ACC112 (cell line): ENCODE results near the gene TRAF3IP3.
A peak's percentile ranks its signal among the peaks of the same experiment; 100 is the strongest.
"Not testable (repeated sequence)": the region's sequence is repeated elsewhere in the genome, so short reads cannot be mapped to it uniquely, and the experiment has no call there.

Experiments
- H2AFZ ChIP-seq: fragments of 200-600 bp; sonication (generic); one replicate; pipeline ENCODE4 v1.6.0; 2017; ENCODE audit warnings: antibody characterized with exemption, low read length; ENCODE audit not compliant: unreplicated experiment
- H3K27ac ChIP-seq: fragments of 200-600 bp; sonication (generic); 2 replicates; pipeline ENCODE4 v1.5.1; 2014; ENCODE audit warnings: low read depth, mild to moderate bottlenecking, antibody characterized with exemption, low read length, moderate library complexity
- H3K27me3 ChIP-seq: fragments of 200-600 bp; sonication (generic); 2 replicates; pipeline ENCODE4 v1.6.1; 2014; ENCODE audit warnings: mild to moderate bottlenecking, antibody characterized with exemption, low read length, moderate library complexity, mixed read lengths; ENCODE audit not compliant: insufficient read depth
- H3K36me3 ChIP-seq: fragments of 200-600 bp; sonication (generic); 2 replicates; pipeline ENCODE4 v1.6.1; 2016; ENCODE audit warnings: mild to moderate bottlenecking, antibody characterized with exemption, low read length, moderate library complexity, mixed read lengths; ENCODE audit not compliant: insufficient read depth
- H3K4me1 ChIP-seq: fragments of 200-600 bp; sonication (generic); one replicate; pipeline ENCODE4 v1.6.1; 2016; ENCODE audit warnings: low read length, mixed read lengths; ENCODE audit not compliant: insufficient read depth, unreplicated experiment, control insufficient read depth
- H3K4me3 ChIP-seq: fragments of 200-600 bp; sonication (generic); 2 replicates; pipeline ENCODE4 v1.5.1; 2014; ENCODE audit warnings: mild to moderate bottlenecking, low read depth, low read length
- H3K79me2 ChIP-seq: fragments of 200-600 bp; sonication (generic); one replicate; pipeline ENCODE4 v1.6.0; 2016; ENCODE audit warnings: low read length; ENCODE audit not compliant: control insufficient read depth, unreplicated experiment, insufficient read depth

TRAF3IP3 gene

DNA sequence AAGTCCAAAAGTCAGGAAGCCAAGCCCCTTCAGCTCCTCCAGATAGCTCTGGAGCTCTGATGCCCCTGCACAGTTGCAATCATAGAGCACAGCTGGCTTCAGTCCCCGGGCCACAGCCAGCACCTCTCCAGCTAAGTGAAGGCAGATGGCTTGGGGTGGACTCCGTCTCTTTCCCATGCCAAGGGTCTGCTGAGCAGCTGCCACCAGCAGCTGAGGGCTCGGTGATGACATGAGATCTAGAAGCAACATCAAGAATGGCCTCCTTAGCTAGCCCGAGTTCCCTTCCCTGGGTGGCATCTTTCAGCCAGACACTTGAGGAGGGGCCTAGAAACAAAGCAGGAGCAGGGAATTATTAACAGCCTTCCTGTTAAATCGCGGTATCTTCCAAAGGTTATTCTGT lies 27.5 kb downstream of the TRAF3IP3 start:
- Histone ChIP-seq H3K36me3 (no peaks in the 10 kb centered on the region), H3K79me2 (peaks cover 10% of the 10 kb centered on the region), H3K27me3 (peaks cover under 1% of the 10 kb centered on the region), H3K27ac (no peak overlapping the region), H3K4me1 (peaks cover 6% of the 10 kb centered on the region), H2AFZ (no peak overlapping the region), H3K4me3 (peak overlapping the region; percentile 83)

- Histone ChIP-seq H3K36me3 (no peaks in the 10 kb centered on the region), H2AFZ (peak within 1 kb of the TSS; percentile 86), H3K79me2 (peaks cover 10% of the 10 kb centered on the region), H3K27ac (peak within 1 kb of the TSS; percentile 65), H3K27me3 (peaks cover 10% of the 10 kb centered on the region), H3K4me1 (peaks cover 6% of the 10 kb centered on the region), H3K4me3 (peak within 1 kb of the TSS; percentile 83)
Measured at GRCh38 chr1:209784265-209785169, 28.7 kb downstream of the TRAF3IP3 start, which contains the start of gene C1orf74. Gene C1orf74, minus strand, starts transcription at chr1:209784559. Its CDS starts 925 bp downstream, at chr1:209783634.

- H2AFZ ChIP-seq: no peak overlapping the region
- H3K27me3 ChIP-seq: peaks cover 21% of the 10 kb centered on the region
- H3K79me2 ChIP-seq: peaks cover 10% of the 10 kb centered on the region
- no peak overlapping the region for H3K27ac ChIP-seq
- H3K4me1 ChIP-seq: peaks cover 6% of the 10 kb centered on the region
- H3K36me3 ChIP-seq: no peaks in the 10 kb centered on the region
- no peak overlapping the region for H3K4me3 ChIP-seq
Measured at GRCh38 chr1:209785592-209785991, 29.7 kb downstream of the TRAF3IP3 start.

DNA sequence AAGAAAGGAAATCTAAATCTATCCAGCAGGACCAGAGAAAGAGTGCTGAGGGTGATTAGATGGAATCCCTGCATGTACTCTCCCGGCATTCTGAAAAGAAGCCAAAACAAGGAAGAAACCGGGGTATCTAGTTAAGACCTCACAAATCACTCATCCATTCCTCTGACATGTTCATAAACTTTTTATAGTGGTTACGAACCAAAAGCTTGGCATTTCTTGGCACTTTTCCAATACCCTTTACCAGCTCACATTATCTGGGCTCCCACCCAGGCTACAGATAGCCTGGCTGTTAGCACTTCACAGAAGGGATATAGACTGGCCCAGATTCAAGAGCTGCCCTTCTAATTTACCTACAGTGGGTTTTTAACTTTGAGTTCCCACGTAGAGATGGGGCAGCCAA lies 30.3 kb downstream of the TRAF3IP3 start:
- H3K4me1 ChIP-seq: peaks cover 6% of the 10 kb centered on the region
- H3K36me3 ChIP-seq: no peaks in the 10 kb centered on the region
- no peak overlapping the region for H3K27ac ChIP-seq
- H3K79me2 ChIP-seq: peaks cover 10% of the 10 kb centered on the region
- no peak overlapping the region for H3K4me3 ChIP-seq
- H2AFZ ChIP-seq: no peak overlapping the region
- peaks cover 26% of the 10 kb centered on the region for H3K27me3 ChIP-seq

DNA sequence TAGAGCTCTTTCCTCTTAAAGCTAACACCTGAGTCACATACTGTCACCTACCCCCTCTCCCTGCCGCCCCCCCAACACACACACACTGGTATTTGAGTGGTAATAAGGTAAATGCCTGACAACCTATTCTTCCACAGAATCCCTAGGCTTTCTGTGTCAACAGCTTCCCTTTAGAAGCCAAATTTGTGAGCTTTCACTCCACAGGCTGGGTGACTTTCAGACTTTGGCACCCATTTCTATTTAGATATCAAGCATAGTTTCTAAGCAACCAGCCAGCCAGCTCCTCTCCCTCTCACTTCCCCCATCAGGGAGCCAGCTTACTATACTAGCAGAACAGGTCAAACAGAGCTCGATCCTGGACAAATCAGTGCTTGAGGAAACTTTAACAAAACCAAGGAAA lies 31.7 kb downstream of the TRAF3IP3 start:
- H3K27me3 ChIP-seq: peaks cover 40% of the 10 kb centered on the region
- H2AFZ ChIP-seq: no peak overlapping the region
- H3K27ac ChIP-seq: no peak overlapping the region
- H3K4me3 ChIP-seq: no peak overlapping the region
- H3K4me1 ChIP-seq: peaks cover 6% of the 10 kb centered on the region
- peaks cover 10% of the 10 kb centered on the region for H3K79me2 ChIP-seq
- H3K36me3 ChIP-seq: no peaks in the 10 kb centered on the region

DNA sequence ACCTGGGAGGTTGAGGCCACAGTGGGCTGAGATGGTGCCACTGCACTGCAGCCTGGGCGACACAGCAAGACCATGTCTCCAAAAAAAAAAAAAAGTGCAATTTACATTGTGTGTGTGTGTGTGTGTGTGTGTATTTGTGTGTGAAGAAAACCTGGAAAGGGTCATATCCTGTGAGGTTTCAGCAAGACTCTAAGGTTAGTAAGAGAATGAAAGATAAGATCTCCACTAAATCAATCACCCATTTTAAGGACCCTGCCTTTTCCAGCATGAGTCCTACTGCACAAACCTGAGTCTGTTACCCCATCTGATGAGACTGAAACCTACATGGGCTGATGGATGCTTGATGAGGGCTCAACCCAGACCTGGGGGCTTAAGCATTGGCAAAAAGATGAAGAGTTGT lies 33.4 kb downstream of the TRAF3IP3 start:
- Histone ChIP-seq H3K79me2 (no peaks in the 10 kb centered on the region), H3K4me1 (no peaks in the 10 kb centered on the region), H2AFZ (no peak overlapping the region), H3K36me3 (no peaks in the 10 kb centered on the region), H3K27me3 (peaks cover 57% of the 10 kb centered on the region), H3K4me3 (no peak overlapping the region), H3K27ac (no peak overlapping the region)

- H3K4me3 ChIP-seq: no peak overlapping the region
- no peak overlapping the region for H2AFZ ChIP-seq
- H3K4me1 ChIP-seq: no peaks in the 10 kb centered on the region
- H3K36me3 ChIP-seq: no peaks in the 10 kb centered on the region
- peaks cover 69% of the 10 kb centered on the region for H3K27me3 ChIP-seq
- H3K79me2 ChIP-seq: no peaks in the 10 kb centered on the region
- H3K27ac ChIP-seq: no peak overlapping the region
Measured at GRCh38 chr1:209790286-209791193, 34.7 kb downstream of the TRAF3IP3 start.

DNA sequence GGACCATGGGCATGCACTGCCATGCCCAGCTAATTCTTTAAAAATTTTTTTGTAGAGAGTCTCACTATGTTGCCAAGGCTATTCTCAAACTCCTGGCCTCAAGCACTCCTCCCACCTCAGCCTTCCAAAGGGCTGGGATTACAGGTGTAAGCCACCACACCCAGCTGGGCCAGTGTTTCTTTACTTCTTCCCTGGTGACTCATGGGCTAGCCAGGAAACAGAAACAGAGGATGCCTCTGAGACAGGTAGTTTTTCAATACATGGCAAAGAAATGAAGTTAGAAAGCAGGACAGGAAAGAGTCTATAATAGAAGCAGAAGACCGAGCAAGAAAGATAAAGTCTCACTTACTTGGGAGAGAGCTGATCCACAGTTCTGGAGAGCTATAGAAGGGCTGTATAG lies 36.1 kb downstream of the TRAF3IP3 start:
- Histone ChIP-seq H3K36me3 (no peaks in the 10 kb centered on the region), H3K4me3 (no peak overlapping the region), H3K79me2 (no peaks in the 10 kb centered on the region), H2AFZ (no peak overlapping the region), H3K27me3 (peaks cover 75% of the 10 kb centered on the region), H3K27ac (no peak overlapping the region), H3K4me1 (no peaks in the 10 kb centered on the region)

DNA sequence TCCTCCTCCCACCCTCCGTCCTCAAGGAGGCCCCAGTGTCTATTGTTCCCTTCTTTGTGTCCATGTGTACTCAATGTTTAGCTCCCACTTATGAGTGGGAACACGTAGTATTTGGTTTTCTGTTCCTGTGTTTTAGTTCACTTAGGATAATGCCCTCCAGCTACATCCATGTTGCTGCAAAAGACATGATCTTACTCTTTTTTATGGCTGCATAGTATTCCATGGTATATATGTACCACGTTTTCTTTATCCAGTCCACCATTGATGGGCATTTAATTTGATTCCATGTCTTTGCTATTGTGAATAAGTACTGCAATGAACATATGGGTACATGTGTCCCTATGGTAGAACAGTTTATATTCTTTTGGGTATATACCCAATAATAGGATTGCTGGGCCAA lies 37.9 kb downstream of the TRAF3IP3 start:
- not testable (repeated sequence) for H3K4me3 ChIP-seq, H3K79me2 ChIP-seq, H3K36me3 ChIP-seq, H3K27ac ChIP-seq, H3K4me1 ChIP-seq, H2AFZ ChIP-seq
- peaks cover 71% of the 10 kb centered on the region for H3K27me3 ChIP-seq

DNA sequence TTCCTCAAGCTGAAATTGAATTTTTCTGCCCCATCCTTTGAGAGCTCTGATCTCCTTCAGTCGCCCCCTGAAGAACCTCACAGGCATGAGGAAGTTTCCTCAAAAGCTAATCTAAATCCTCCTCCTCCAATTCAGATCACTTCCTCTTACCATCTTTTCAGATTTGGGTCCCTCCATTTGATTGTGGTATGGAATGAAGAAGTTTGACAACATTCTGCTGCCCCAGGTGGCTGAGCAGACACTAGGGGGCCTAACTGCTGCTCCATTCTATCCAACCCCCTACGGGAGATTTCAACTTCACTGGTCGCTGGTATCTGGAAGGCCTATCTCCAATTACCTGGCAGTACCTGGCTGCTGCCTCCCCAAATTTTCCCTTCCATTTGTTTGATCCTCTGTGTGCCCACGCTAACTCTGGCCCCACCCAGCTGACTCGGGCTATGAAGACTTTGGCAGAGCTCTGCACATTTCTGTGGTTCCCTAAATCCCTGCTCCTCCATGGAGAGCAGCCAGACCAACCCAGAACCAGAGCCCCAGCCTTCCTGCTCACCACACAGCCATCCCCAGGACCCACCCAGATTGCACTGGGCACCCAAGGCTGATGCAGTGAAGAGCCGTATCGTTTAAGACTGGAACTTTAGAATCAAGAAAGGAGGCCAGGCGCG lies 42.3 kb downstream of the TRAF3IP3 start:
- Histone ChIP-seq H3K27ac (no peak overlapping the region), H3K27me3 (peaks cover 44% of the 10 kb centered on the region), H3K79me2 (no peaks in the 10 kb centered on the region), H3K4me3 (no peak overlapping the region), H3K36me3 (no peaks in the 10 kb centered on the region), H2AFZ (no peak overlapping the region), H3K4me1 (no peaks in the 10 kb centered on the region)
